Measurements from ENCODE around the gene ITPR1.

The ITPR1 gene

DNA sequence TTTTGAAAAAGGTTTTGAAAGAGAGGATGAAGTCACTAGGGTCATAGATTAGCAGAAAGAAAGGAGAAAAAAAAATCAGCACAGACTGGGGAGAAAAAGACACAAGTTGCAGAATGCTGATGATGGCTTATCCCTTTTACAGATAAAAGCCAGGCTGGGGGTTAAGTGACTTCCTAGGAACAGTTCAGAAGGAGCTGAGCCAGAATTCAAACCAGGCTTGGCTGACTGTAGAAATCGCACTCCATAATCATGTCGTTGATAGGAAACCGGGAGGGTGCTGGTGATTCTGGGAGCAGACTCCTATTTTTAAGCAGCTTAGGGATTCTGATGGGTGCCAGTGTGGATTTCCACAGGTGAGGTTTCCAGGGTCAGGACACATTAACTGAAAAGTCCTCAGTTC is 326.6 kb downstream of the ITPR1 start:
- DNase-seq: no peak

- DNase-seq: no peak
Observed at GRCh38 chr3:4820296-4821121, 327.4 kb downstream of the ITPR1 start.

GRCh38 chr3:4821338-4821737 is 328.2 kb downstream of the ITPR1 start:
- DNase-seq: no peak

DNA sequence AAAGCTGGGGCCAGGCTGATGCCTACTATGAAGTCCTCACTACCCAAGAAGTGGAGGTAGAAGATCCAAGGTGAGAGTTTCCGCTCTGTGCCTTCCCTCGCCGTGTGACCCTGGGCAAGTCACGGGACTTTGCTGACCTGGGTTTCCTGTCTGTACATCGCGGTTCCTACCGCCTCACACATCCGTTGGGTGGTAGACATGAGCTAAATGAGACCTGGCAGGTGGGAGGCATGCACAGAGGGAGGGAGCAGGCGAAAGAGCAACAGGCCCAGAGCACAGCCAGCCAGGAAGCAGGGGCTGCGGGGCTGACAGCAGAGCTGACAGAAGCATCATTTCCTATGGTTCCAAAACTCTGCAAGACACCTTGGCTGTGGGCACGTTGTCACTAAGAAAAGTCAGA is 328.8 kb downstream of the ITPR1 start:
- DNase-seq: no peak

DNA sequence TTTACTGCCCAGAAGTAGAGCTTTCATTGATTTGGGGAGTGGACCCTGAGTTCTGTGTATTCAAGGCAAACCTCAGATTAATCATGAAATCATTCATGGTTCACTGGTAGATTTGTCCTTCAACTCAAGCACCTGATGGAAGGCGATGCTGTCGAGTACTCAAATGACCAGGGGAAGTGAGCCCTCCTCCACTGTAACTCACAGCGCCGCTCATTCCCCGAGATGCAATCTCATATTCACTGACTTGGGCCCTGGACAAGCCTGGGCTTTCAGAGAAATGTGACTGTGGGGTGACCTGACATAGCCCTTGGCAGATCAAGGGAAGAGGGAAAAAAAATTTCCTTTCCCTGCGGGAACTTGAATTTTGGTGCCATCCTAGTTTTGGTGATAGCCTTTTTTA is 329.4 kb downstream of the ITPR1 start:
- no peak for DNase-seq

DNA sequence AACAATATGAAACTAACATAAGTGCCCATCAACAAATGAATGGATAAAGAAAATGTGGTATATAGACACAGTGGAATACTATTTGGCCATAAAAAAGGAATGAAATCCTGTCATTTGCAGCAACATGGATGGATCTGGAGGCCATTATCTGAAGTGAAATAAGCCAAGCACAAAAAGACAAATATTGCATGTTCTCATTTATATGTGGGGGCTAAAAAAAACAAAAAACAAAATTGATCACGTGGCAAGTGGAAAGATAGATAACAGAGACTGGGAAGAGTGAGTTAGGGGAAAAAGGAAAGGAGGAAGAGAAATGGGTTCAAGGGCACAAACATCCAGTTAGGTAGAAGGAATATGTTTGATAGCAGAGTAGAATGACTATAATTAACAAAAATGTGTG is 330.2 kb downstream of the ITPR1 start:
- no peak for DNase-seq

- DNase-seq: no peak
Observed at GRCh38 chr3:4823986-4824925, 331.1 kb downstream of the ITPR1 start.

DNA sequence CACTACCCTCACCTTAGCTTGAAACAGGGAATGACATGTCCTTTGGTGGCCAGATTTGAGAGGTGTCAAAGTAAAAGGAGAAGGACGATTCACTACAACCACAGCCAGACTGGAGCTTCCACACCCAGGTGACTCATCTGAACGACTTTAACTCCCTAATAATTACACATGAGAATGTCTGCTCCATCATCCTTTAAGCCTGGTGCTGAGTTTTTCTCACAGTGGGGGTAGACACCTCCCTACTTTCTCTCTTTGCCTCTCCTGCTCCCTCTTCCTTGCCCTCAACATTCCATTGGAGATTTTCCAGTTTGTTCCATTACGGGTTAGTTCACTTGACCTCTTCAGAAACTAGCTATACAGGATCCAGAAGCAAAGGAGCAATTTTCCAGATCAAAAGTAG is 331.8 kb downstream of the ITPR1 start:
- no peak for DNase-seq

- no peak for DNase-seq
Observed at GRCh38 chr3:4825436-4826236, 332.5 kb downstream of the ITPR1 start.

DNA sequence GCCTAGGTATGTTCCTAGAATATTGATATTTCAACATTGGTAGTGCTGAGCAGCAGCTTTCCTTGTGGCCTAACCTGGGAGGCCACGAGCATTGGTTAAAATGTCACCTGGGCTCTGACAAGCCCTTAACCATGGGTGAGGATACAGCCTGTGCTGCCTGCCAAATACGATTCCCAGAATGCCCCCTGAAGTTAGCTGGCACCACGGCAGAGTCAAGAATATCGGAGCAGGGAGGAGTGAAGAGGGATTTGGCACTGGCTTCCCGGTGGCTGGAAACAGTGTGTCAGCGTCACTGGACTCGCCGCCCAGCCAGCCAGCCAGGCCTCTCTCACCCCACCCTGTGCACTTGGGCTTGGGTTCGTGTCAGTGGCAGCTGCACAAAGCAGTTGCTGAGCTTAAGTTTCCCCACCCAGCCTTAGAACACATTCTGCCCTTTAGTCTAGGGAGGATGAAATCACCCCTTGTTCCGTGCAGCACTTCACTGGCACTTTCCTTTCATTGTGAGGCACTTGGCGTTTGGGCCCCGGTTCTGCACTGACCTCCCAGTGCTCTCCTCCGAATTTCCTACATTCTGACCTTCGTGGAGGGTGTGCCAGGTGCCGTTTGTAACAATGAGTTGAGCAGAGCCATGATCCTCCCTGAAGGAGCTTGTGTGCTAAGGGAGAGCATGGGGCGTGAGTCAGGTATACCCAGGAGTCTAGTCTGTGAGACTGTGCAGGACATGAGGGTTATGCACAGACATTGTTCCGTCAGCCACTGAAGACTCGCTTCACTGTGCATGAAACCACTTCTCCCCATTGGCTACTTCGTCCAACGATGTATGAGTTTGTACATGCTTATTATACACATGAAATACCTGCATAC is 333.3 kb downstream of the ITPR1 start:
- DNase-seq: no peak

- DNase-seq: no peak
Observed at GRCh38 chr3:4827767-4828166, 334.6 kb downstream of the ITPR1 start.

DNA sequence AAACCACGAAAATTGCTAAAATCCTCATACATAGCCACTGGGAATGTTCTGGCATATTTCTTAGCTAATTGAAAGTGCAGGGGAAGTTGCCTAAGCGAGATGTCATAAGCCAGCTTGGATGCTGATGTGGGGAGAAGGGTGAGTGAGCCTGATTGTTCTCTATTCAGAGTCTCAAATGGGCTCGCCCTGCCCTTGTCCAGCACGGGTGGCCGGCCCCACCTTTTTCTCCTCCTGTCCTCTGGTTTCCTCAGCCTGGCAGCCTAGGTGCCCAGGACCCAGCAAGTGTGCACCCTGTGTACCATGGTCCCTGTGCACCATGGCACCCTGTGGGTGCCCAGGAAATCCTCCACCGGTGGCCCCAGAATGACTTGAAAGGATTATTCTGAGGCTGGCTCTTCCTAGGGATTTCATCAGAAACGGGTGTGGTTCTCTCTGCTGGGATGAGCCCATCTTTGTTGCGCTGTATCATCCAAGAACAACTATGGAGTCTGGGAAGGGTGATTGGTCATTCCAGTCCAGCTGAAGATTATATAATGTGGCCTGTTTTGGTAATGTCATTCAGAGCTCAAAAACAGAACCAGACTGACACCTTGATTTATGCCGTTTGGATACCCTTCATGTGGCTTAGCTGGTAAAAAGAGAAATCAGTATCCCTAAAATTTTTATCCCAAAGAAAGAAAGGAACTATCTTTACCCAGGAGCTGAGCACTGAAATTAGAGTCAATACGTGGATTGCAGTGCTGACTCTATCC is 335.3 kb downstream of the ITPR1 start:
- DNase-seq: no peak

- DNase-seq: no peak
Observed at GRCh38 chr3:4829031-4829394, 335.9 kb downstream of the ITPR1 start.

DNA sequence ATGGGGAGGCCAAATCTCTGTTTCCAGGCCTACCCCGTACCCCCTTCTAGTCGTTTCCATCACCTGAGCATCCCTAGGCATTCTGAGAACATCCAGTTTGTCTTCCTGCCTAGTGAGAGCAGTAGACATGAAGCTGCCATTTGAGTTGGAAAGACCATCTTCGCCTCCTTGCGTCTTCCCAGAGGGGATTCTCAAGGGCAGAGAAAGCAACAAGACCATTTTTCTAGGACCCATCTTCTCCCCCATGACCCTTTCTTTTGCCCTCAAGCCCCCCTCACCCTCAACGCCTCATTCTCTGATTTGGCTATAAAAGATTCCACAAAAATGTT is 337.4 kb downstream of the ITPR1 start:
- no peak for DNase-seq

DNA sequence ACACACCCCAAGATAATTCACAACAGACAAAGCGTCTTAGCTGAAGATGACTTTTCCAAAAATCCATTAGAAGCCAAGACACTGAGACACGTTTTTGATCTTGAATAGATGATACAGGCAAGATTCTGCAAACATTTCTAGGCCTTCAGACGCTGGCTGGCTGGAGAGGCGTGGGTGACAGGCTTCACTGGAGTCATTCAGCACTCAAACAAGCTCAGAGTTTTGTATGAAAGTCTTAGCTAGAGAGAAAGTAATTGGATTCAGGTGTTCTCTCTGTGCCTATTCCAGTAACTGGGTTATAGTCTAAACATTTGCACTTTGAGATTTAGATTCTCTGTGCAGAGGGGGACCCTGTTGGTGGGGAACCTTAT is 338.4 kb downstream of the ITPR1 start:
- no peak for DNase-seq

GRCh38 chr3:4833471-4833870 is 340.3 kb downstream of the ITPR1 start:
- no peak for DNase-seq

DNA sequence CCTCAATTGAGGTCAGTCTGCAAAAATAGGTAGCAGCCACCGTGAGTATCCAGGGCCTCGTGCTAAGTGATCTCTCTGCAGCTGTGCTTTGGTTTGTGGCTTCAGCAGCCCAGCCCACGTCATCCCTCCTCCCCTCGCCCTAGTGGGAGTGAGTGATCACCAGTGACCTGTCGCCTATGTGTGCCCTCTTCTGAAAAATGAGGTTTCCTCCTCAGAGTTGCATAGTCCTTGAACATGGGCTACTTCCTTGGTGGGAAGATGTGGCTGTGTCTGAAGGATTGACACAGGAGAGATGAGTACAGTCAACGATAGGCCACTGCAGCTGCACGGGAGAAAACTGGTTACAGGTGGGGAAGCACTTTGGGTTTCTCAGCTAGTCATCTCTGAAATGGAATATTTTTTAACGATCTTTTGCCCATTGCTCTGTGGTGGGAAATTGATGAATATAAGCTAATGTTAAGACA is 341.3 kb downstream of the ITPR1 start:
- no peak for DNase-seq

DNA sequence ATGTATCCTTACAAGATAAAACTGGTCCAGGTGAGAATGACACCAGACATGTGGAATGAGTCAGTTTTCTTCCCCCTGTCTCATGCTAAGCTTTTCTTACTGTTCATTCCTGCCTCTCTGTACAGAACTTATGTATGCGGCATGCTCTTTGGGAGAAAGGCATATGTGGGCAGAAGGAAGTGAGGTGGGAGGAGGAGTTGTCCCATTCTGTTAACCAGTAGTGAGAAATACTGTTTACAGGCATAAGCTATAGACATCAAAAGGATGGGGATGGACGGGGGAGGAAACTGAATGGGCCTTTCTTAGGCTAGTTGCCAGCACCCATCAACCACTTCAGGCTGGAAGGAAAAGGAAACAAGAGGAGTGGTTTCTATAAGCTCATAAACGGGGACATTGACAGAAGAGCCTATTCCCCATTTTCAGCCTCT is 342.5 kb downstream of the ITPR1 start:
- no peak for DNase-seq

DNA sequence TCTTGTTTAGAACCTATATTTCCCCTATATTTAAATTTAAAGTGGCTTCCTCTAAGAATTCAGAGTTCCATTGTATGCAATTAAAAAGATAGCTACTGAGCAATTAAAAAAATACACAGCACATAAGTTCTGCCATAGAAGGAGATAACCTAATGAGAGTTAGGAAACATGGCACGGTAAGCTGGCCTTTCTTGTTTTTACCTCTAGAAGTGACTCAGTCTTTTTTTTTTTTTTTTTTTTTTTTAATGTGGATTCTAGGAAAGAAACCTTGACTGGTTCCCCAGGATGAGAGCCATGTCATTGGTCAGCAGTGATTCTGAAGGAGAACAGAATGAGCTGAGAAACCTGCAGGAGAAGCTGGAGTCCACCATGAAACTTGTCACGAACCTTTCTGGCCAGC is 343.4 kb downstream of the ITPR1 start:
- DNase-seq: no peak

DNA sequence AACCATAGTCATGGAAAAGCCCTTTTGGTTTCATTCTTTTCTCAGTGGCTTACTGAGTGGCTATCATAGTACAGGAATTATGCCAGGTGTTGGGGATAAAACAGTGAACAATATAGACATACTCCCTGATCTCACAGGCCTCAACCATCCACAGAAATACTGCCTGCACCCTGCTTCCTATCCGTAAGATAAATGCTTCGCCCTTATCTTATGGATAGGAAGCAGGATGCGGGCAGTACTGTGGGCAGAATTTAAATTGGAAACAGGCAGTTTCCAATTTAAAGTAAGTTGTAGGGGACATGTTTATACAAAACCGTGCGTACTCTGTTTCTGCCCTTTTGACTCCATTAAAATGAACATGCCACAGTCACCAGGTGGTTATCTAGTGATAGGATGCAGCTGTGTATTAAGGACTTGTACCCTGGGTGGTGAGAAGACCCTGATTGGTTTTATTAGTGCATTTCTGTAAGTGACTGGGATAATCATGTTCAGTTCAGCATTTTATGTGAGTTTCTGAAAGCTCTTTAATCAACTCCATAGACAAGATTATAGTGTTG is 344.3 kb downstream of the ITPR1 start:
- DNase-seq: no peak

DNA sequence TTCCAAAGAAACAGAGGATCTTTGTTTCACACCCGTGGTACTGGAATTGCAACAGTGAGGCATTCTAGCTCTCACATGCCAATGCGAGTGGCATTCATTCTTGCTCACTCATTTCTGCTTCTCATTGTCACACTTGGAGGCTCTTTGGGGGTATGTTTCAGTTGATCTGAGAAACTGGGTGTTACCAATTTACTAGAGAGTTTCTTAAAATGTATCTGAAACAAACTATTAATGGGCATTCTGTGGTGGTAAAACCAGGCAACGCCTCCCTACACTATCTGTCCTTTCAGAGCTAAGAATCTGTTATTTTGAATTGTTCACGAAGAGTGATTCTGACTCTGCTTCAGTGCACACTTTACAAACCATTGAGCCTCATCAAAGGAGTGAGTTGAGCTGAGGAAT is 345.5 kb downstream of the ITPR1 start:
- no peak for DNase-seq

Measured in SIG-M5 (cell line).